Memory B cell (primary cell): ENCODE results near the gene TVP23A.

Source experiments
- ATAC-seq: fragments of 150-1000 bp; cut with Tn5 transposase; 2 replicates; pipeline ENCODE4 v1.10.0; 2021; ENCODE audit warnings: low read depth, mild to moderate bottlenecking, moderate library complexity
- DNase-seq, 2 donors: peaks; one replicate each; pipeline ENCODE4 v3.0.0; 2022; ENCODE audit warnings: low spot score in 2 of 2
- H3K27ac Mint-ChIP-seq: one replicate; pipeline ENCODE4 v1.8.0; 2022; ENCODE audit warnings: mild to moderate bottlenecking, moderate library complexity, mixed read lengths
- H3K27me3 Mint-ChIP-seq: one replicate; pipeline ENCODE4 v1.8.0; 2022; ENCODE audit warnings: mixed read lengths
- H3K36me3 Mint-ChIP-seq: one replicate; pipeline ENCODE4 v1.8.0; 2022; ENCODE audit warnings: mild to moderate bottlenecking, mixed read lengths
- H3K4me1 Mint-ChIP-seq: one replicate; pipeline ENCODE4 v1.8.0; 2022; ENCODE audit warnings: mixed read lengths
- H3K4me3 Mint-ChIP-seq: one replicate; pipeline ENCODE4 v1.8.0; 2022; ENCODE audit warnings: mild to moderate bottlenecking, moderate library complexity, mixed read lengths
- H3K9me3 Mint-ChIP-seq: one replicate; pipeline ENCODE4 v1.8.0; 2022; ENCODE audit warnings: mixed read lengths

Gene TVP23A

GRCh38 chr16:10849736-10850477 lies 31.3 kb upstream of the TVP23A start:
- DNase-seq = no peak
- ATAC-seq = no peak
- peaks cover 37% of the 10 kb centered on the region for H3K4me1 Mint-ChIP-seq
- H3K27me3 Mint-ChIP-seq = no peaks in the 10 kb centered on the region
- H3K36me3 Mint-ChIP-seq = peaks cover 23% of the 10 kb centered on the region
- H3K27ac Mint-ChIP-seq = no peak overlapping the region
- H3K9me3 Mint-ChIP-seq = no peaks in the 10 kb centered on the region
- H3K4me3 Mint-ChIP-seq = no peak overlapping the region

DNA sequence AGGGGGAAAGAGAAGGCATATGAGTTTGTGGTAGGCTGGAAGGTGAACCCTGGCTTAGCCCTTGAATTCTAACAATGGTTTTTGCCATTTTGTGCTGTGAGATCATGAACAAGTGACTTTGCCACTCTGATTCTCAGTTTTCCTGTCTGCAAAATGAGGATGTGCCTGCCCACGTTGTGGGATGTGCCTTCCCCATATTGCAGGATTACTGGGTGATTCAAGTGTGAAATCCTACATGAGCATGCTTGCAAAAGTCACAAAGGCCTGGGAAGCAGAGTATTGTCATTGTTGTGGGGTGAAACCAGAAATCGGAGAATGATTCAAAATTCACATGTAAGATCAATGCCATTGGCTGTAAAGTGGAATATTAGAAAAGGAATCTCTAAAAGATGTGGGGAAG lies 28.6 kb upstream of the TVP23A start:
- Mint-ChIP-seq H3K27me3 (no peaks in the 10 kb centered on the region), H3K4me3 (no peak overlapping the region), H3K9me3 (no peaks in the 10 kb centered on the region), H3K27ac (no peak overlapping the region), H3K4me1 (peaks cover 33% of the 10 kb centered on the region), H3K36me3 (peaks cover 14% of the 10 kb centered on the region)
- DNase-seq (no peak), ATAC-seq (no peak)

DNA sequence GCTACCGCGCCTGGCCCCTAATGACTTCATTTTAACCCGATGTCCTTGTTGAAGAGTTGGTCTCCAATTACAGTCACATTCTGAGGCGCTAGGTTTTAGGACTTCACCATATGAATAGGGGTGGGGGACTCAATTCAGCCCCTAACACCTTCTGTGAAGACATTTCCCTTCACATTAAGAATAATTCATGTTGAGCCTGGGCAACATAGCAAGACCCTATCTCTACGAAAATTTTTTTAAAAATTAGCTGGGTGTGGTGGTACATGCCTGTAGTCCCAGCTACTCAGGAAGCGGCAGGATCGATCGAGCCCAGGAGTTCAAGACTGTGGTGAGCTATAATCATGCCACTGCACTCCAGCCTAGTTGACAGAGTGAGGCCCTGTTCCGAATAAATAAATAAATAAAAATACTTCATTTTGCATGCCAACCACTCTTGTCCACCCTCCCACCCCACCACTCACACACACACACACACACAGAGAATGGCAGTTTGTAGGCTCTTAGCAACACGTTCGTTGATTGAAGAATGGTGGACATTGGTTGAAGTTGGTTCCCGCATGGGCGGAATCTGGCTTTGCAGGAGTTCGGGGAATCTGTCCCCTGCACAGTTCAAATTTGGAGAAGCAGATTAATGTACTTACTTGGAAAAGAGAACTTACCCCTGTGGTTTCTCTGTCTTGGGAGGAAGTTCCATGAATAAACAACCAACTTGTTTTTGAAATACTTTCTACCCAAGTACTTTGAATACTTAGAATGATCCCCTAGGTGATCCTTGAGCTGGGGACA lies 27.8 kb upstream of the TVP23A start:
- H3K36me3 Mint-ChIP-seq = peaks cover 14% of the 10 kb centered on the region
- DNase-seq (no peak), ATAC-seq (no peak)
- H3K27ac Mint-ChIP-seq = no peak overlapping the region
- H3K27me3 Mint-ChIP-seq = no peaks in the 10 kb centered on the region
- no peaks in the 10 kb centered on the region for H3K9me3 Mint-ChIP-seq
- H3K4me1 Mint-ChIP-seq = peaks cover 28% of the 10 kb centered on the region
- H3K4me3 Mint-ChIP-seq = peak overlapping the region; percentile 30

GRCh38 chr16:10840703-10841102 lies 22.1 kb upstream of the TVP23A start:
- Mint-ChIP-seq H3K4me1 (peaks cover 12% of the 10 kb centered on the region), H3K27ac (no peak overlapping the region), H3K27me3 (no peaks in the 10 kb centered on the region), H3K4me3 (no peak overlapping the region), H3K9me3 (peaks cover 4% of the 10 kb centered on the region), H3K36me3 (peaks cover 5% of the 10 kb centered on the region)
- no peak for ATAC-seq
- no peak for DNase-seq

GRCh38 chr16:10839279-10839666 lies 20.7 kb upstream of the TVP23A start:
- Mint-ChIP-seq H3K4me3 (no peak overlapping the region), H3K4me1 (peaks cover 15% of the 10 kb centered on the region), H3K36me3 (peaks cover 3% of the 10 kb centered on the region), H3K27me3 (no peaks in the 10 kb centered on the region), H3K9me3 (peaks cover 4% of the 10 kb centered on the region), H3K27ac (no peak overlapping the region)
- DNase-seq (no peak), ATAC-seq (no peak)

GRCh38 chr16:10838621-10839278 lies 20.2 kb upstream of the TVP23A start:
- H3K9me3 Mint-ChIP-seq = peaks cover 4% of the 10 kb centered on the region
- DNase-seq (no peak), ATAC-seq (no peak)
- peaks cover 18% of the 10 kb centered on the region for H3K4me1 Mint-ChIP-seq
- no peaks in the 10 kb centered on the region for H3K27me3 Mint-ChIP-seq
- peaks cover 3% of the 10 kb centered on the region for H3K36me3 Mint-ChIP-seq
- H3K4me3 Mint-ChIP-seq = no peak overlapping the region
- H3K27ac Mint-ChIP-seq = no peak overlapping the region

DNA sequence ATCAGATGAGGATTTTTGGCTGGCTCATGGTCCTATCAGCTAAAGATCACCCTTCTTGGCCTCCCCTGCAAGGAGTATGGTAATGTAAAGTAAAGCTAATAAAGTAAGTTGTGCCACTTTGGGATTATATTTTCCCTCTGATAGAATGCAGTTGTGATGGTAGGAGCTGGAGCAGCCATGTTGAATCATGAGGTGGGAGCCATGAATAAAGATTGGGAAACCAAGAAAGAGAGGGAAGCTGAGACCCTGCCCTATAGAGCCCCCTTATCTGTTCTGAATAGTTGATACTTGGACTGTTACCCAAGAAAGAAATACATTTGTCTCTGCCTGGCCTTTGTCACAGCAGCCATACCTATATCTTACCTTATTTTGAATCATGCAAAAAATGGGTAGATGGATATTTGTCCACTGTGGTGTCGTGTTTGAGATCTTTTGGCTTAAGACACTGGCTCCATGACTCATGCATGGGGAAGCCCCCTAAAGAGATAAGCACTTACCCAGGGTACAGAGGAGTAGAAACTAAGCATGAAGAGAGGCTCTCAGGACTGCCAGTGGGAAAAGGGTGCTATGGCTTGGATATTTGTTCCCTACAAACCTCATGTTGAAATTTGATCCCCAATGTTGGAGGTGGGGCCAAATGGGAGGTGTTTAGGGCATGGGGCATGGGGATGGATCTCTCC lies 17.7 kb upstream of the TVP23A start:
- no peak for ATAC-seq
- Mint-ChIP-seq H3K27ac (no peak overlapping the region), H3K9me3 (peaks cover 4% of the 10 kb centered on the region), H3K27me3 (no peaks in the 10 kb centered on the region), H3K4me1 (peaks cover 23% of the 10 kb centered on the region), H3K4me3 (no peak overlapping the region), H3K36me3 (peaks cover 3% of the 10 kb centered on the region)
- no peak for DNase-seq

GRCh38 chr16:10835281-10835931 lies 16.8 kb upstream of the TVP23A start:
- H3K27ac Mint-ChIP-seq = peak overlapping the region; percentile 32
- no peak overlapping the region for H3K4me3 Mint-ChIP-seq
- H3K9me3 Mint-ChIP-seq = peaks cover 4% of the 10 kb centered on the region
- DNase-seq (no peak), ATAC-seq (peak; percentile 34)
- peaks cover 3% of the 10 kb centered on the region for H3K36me3 Mint-ChIP-seq
- peaks cover 24% of the 10 kb centered on the region for H3K4me1 Mint-ChIP-seq
- H3K27me3 Mint-ChIP-seq = no peaks in the 10 kb centered on the region

- H3K9me3 Mint-ChIP-seq = peaks cover 4% of the 10 kb centered on the region
- no peak overlapping the region for H3K4me3 Mint-ChIP-seq
- no peaks in the 10 kb centered on the region for H3K27me3 Mint-ChIP-seq
- no peak for ATAC-seq
- peaks cover 3% of the 10 kb centered on the region for H3K36me3 Mint-ChIP-seq
- no peak for DNase-seq
- H3K27ac Mint-ChIP-seq = peak overlapping the region; percentile 32
- peaks cover 24% of the 10 kb centered on the region for H3K4me1 Mint-ChIP-seq
Observed at GRCh38 chr16:10834766-10835165, 16.2 kb upstream of the TVP23A start.

GRCh38 chr16:10834130-10834529 lies 15.5 kb upstream of the TVP23A start:
- ATAC-seq (no peak), DNase-seq (no peak)
- Mint-ChIP-seq H3K4me3 (no peak overlapping the region), H3K36me3 (peaks cover 3% of the 10 kb centered on the region), H3K27ac (peak overlapping the region; percentile 32), H3K4me1 (peaks cover 25% of the 10 kb centered on the region), H3K9me3 (peaks cover 4% of the 10 kb centered on the region), H3K27me3 (no peaks in the 10 kb centered on the region)

DNA sequence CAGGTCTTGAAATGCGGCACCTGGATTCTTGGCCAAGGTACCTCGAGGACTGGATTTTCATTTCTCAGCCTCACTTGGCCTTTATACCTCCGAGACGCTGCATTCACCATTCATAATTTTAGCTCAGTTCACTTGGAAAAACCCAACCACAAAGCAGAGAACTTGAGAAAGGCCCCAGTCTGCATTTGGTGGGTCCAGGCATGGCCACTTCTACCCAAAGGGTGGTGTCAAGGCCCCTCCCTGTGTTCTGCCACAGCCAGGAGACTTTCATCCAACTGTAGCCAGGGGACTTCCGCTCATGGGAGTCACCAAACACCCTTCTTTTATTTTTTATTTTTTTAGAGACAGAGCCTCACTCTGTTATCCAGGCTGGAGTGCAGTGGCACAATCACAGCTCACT lies 14.7 kb upstream of the TVP23A start:
- no peak for DNase-seq

DNA sequence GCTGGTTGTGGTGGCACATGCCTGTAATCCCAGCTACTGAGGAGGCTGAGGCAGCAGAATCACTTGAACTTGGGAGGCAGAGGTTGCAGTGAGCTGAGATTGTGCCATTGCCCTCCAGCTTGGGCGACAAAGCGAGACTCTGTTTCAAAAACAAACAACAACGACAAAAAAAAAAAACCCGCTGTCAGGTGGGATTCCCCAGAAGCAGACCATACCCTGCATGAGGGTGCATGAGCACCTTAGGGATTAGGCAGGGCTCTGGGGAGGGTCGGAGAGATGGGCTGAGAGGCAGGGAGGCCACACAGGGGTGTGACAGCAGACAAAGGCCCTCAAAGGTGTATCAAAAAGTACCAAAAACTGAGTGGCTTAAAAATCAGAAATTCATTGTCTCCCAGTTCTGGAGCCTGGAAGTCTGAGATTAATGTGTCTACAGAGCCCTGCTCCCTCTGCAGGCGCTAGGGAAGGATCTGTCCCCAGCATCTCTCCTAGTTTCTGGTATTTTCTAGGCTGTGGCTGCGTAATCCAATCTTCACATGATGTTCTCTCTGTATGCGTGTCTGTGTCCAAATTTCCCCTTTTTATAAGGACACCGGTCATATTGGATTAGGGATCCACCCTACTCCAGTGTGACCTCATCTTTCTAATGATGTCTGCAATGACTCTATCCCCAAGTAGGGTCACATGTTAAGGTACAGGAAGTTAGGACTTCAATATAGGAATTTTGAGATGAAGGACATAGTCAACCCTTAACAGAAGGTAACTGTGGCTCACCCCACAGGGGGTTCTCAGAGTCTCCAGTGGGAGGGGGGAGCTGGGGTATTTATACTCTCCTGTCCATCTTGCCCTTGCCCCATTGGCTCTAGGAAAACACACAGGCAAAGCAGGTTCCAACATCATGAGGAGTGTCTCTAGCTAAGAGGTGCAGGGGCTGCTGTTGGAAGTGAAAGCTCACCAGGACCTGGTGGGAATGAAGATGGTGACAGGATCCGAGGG lies 13.6 kb upstream of the TVP23A start:
- ATAC-seq = peak; percentile 52
- Mint-ChIP-seq H3K4me3 (no peak overlapping the region), H3K27me3 (no peaks in the 10 kb centered on the region), H3K27ac (no peak overlapping the region), H3K9me3 (peaks cover 4% of the 10 kb centered on the region), H3K4me1 (peaks cover 26% of the 10 kb centered on the region), H3K36me3 (peaks cover 3% of the 10 kb centered on the region)
- DNase-seq = no peak

More for the DNA sequence above, 14.7 kb upstream of the TVP23A start:
- Mint-ChIP-seq H3K27ac (no peak overlapping the region), H3K4me1 (peaks cover 30% of the 10 kb centered on the region), H3K27me3 (no peaks in the 10 kb centered on the region), H3K36me3 (peaks cover 3% of the 10 kb centered on the region), H3K4me3 (no peak overlapping the region), H3K9me3 (peaks cover 4% of the 10 kb centered on the region)
- no peak for ATAC-seq
